NCI-H2107 treated with DMSO at 0.1 percent for 48 hours (cell line): Measurements from ENCODE around the gene CAMK4.
A peak's percentile ranks its signal among the peaks of the same experiment; 100 is the strongest.
"Not testable (repeated sequence)": the region's sequence is repeated elsewhere in the genome, so short reads cannot be mapped to it uniquely, and the experiment has no call there.

Source experiments
- DNase-seq: peaks from one replicate; lab custom pipeline; 2025; ENCODE audit not compliant: unreplicated experiment; lab: John Stamatoyannopoulos, UW

Gene CAMK4

DNA sequence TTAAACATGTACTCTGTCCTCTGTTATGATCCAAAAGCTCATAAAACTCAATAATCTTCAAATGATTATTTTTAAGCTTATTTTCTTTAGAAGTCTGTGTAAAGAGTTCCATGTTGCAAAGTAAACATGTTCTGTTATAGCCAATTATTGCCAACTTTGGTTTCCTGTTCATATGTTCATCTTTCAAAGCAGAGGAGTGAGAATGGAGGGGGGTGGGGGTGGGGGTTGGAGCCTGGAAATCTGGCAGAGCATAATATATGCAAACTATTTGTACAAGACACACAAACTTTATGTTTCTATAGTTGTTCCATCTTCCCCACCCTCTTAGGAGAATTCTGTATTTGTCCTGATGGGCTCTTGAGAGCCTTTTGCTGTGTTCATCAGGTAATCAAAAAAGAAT lies 153.1 kb downstream of the CAMK4 start:
- DNase-seq, result no peak

DNA sequence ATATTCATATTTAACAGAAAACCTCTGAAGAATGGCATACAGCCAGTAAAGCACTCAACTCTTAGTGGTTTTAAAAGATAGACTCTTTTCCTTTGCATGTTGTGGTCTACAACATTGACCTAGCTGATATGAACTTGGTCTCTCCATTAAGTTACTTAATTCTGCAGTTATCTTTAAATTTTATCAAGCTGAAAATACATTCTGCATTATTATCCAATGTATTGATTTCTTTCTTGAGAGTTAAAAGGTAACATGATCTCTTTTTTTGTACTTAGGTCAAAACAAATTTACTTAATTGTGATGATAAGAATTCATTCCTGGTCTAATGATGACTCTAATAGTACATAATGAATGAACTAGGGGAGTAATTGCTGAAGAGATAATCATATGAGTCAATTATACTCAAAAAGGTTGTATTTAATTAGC lies 155.2 kb downstream of the CAMK4 start:
- DNase-seq, result no peak

- DNase-seq, result no peak
These were observed 159.2 kb downstream of the CAMK4 start for GRCh38 chr5:111383288-111383970.

GRCh38 chr5:111384220-111384619 lies 160.0 kb downstream of the CAMK4 start:
- no peak for DNase-seq

DNA sequence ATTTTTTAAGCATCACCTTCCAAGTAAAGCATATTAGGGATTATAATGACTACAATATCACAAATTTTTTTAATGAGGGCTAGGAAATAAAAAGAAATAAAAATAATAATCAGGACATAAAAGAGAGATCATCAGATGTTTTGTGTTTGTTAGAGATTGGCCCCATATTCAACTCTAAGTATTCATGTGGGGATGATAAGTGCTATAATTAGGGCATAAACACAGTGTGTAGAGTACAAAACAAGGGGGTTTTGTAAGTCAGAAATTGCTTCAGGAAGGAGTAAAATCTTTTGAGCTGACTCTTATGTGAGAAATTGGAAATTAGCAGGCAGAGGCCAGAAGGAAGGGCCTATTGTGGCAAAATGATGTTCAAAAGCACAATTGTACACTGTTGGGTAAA lies 160.9 kb downstream of the CAMK4 start:
- DNase-seq, result no peak

DNA sequence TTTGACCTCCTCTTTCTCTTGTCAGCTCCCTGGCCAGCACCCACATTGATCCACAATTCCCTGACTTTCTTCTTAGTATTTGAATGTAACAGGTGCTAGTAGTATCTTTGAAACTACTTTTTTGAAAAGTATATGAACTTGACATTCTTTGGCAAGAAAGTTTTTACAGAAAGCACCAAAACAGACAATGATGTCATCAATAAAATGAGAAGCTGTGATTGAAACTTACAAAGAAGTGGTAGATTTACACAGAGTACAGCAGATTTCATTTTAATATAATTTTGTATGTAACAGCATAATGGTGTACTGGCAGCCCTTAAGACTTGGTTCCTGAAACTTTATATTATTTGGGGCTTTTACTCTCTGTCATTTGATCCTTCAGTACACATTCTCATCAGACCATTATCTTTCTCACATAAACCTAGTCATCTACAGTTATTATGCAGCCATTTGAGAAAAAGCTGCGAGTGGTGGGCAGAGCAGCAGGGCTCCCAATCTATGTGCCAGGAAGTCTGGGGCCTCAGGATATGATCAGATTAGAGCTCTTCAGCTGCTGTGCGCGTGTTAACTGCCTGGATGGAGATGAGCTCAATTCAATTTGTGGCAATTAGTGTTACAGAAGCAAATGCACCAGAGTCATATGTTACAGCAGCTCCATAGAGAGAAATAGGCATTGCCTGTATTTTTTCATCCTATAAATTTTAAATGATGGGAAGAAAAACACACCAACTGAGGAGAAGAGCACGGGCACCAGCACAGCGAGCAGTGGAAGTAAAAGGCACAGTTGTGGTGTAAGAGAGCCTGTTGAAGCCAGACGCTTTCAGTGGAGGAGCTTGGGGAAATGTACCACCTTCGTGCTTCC lies 162.0 kb downstream of the CAMK4 start:
- DNase-seq, result peak; percentile 42

GRCh38 chr5:111386832-111387162 lies 162.6 kb downstream of the CAMK4 start:
- no peak for DNase-seq

- DNase-seq, result no peak
These were observed 163.2 kb downstream of the CAMK4 start for GRCh38 chr5:111387361-111387760.

GRCh38 chr5:111389390-111390082 lies 165.4 kb downstream of the CAMK4 start:
- no peak for DNase-seq

- no peak for DNase-seq
These were observed 168.0 kb downstream of the CAMK4 start for GRCh38 chr5:111392181-111392580.

GRCh38 chr5:111394586-111394985 lies 170.4 kb downstream of the CAMK4 start:
- DNase-seq, result no peak

DNA sequence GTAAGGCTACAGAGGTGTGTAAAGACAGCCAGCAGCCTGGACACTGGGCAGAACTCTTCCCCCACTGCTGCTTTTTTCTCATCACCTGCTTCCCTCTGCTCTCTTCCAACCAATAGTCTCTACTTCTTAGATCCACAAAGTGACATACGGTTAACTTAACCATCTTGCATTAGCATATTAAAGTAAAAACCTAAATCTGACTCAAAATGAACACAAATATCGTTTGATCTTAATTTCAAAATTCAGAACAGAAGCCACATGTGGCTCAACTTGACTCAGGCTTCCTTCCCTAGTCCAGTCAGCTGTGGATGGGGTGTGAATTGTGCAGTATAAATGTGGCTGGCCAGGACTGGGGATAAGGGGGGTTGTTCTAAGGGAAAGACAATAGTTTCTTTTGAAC lies 173.8 kb downstream of the CAMK4 start:
- no peak for DNase-seq

GRCh38 chr5:111399113-111399512 lies 174.9 kb downstream of the CAMK4 start:
- no peak for DNase-seq

DNA sequence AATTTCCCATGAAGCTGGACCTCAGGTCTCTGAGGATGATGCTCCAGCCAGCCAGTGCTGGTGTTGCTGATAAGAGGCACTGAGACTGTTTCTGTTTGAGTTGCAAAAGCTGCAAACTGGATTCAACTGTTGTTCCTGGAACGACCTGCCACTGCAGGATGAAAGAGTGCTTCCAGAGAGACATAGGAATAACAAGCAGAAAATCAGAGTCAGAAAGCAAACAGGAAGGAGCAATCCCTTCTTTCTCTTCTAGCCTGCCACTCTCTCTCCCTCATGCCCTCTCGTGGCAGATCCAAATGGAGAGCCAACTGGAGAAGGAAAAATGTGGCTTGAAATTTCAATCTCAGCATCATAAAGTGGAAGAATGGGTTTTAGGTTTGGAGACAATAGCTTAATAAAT lies 177.7 kb downstream of the CAMK4 start:
- no peak for DNase-seq

GRCh38 chr5:111404270-111404769 lies 180.1 kb downstream of the CAMK4 start:
- no peak for DNase-seq

DNA sequence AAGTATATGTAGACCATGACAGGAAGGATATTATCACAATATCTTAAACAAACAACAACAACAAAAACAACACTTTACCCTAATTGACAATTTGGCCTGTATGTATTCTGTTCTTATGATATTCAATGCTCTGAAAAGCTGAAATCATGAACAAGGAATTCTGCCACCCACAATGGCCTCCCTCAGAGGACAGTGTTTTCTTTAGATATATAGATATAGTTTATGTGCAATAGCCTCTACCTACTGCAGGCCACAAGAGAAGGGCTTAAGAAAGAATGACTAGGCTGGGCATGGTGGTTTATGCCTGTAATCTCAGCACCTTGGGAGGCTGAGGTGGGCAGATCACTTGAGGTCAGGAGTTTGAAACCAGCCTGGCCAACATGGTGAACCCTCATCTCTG lies 183.4 kb downstream of the CAMK4 start:
- DNase-seq, result no peak

DNA sequence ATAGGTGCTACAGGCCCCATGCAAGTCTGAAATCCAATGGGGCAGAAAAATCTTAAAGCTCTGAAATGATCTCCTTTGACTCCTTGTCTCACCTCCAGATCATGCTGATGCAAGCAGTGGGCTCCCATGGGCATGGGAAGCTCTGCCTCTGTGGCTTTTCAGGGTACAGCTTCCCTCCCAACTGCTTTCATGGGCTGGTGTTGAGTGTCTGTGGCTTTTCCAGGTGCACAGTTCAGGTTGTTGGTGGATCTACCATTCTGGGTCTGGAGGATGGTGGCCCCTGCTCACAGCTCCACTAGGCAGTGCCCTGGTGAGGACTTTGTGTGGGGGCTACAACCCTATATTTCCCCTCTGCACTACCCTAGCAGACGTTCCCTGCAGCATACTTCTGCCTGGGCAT lies 184.6 kb downstream of the CAMK4 start:
- DNase-seq, result no peak

- not testable (repeated sequence) for DNase-seq
These were observed 185.1 kb downstream of the CAMK4 start for GRCh38 chr5:111409266-111409665.

- not testable (repeated sequence) for DNase-seq
These were observed 185.9 kb downstream of the CAMK4 start for GRCh38 chr5:111410067-111410466.

- DNase-seq, result no peak
These were observed 187.1 kb downstream of the CAMK4 start for GRCh38 chr5:111411301-111411700.

DNA sequence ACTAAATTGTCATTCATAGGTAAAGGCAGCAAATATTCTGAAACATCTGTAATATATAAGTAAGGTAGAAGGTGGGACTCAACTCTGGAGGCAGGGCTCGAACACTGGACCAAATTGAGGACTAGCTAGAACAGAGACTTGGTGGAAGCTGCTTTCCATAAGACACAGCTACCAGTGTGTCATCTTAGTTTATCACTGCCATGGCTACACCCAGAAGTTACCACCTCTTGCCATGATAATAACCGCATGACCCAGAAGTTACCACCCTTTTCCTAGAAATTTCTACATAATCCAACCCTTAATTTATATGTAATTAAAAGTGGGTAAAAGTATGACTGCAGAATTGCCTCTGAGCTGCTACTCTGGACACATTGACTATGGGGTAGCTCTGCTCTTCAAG lies 188.4 kb downstream of the CAMK4 start:
- DNase-seq, result no peak

DNA sequence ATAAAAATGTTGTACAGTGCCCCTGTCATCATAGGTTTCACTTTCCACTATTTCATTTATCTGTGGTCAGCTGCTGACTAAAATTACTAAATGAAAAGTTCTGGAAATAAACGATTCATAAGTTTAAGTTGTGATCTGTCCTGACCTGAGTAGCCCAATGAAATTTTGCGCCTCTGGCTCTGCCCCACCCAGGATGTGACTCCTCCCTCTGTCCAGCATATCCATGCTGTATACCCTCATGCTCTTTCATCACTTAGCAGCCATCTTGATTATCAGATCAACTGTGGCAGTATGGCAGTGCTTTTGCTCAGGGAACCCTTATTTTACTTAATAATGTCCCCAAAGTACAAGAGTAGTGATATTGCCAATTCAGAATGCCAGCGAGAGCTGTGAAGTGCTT lies 190.9 kb downstream of the CAMK4 start:
- DNase-seq, result no peak
